Left renal pelvis (tissue), 4 donors: ENCODE data around the gene IRF2BP2. TPM values are rescaled to one million over a fixed set of nuclear protein-coding genes. Genes with fewer than 3 reads are reported as not detected.

Experiments used
- DNase-seq, 4 donors: peaks; one replicate each; pipeline ENCODE4 v3.0.0-alpha.2; 2013; ENCODE audit warnings: low read depth in 4 of 4, low spot score in 3 of 4
- polyA plus RNA-seq, 4 donors: library from polyadenylated mRNA; unstranded; fragments of 120-200 nt; gene quantifications; one replicate each; pipeline ENCODE4 v1.2.1, GENCODE V29; 2013; ENCODE audit not compliant: insufficient read length in 4 of 4

The IRF2BP2 gene
- polyA plus RNA-seq, 4 donors: 136 to 205 (median 148) TPM

DNA sequence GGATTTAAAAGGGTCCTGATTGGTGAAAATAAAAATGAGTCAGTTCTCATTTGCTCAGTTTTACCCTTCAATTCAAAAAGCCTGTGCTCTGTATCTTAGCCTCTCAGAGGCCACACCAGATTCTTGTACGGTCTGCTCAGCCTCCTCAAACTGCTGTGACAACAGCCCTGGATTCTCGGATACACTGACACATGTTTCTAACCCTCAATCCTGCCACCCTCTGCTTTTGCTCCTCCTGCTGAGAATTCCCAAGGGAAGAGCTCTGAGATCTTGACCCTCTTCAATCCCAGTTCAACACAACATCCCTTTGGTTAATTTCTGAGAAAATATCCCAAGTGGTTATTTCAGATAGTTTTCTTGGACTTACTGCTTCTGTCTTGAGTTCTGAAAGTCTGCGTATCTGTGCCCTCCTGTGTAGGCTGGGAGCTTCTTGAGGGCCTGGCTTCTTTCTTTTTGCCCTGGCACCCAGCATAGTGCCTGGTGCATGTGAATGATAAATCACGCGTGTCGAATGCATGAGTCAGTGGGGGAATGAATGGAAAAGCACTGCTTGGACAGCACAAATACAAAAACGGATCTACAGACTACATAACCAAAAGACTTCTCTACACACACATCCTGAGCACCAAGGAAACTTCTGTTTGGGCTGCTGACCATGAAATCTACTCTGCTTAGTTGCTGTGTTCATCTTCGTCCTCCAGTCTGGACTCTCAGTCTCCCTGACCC lies 24.5 kb downstream of the IRF2BP2 start:
- DNase-seq: no peak

DNA sequence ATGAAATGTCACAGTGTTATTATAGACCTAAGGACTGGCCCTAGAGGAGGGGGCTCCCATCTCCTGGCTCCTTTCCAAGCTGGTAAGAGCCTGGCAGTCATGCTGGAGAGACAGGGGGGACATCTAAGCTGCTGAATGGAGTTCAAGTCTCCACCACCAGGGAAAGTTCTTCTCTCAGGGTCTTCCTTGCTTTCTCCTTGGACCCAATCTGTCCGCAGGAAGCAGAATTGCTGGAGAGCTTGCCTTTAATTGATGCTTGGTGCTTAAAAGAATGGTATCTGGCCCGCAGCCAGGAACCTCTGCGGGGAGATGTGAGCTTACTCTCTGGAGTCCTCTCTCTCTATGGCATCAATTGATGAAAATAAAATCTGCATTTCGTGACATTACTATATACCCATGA lies 25.1 kb downstream of the IRF2BP2 start:
- no peak for DNase-seq

GRCh38 chr1:234584420-234584805 lies 25.6 kb downstream of the IRF2BP2 start:
- DNase-seq: no peak

DNA sequence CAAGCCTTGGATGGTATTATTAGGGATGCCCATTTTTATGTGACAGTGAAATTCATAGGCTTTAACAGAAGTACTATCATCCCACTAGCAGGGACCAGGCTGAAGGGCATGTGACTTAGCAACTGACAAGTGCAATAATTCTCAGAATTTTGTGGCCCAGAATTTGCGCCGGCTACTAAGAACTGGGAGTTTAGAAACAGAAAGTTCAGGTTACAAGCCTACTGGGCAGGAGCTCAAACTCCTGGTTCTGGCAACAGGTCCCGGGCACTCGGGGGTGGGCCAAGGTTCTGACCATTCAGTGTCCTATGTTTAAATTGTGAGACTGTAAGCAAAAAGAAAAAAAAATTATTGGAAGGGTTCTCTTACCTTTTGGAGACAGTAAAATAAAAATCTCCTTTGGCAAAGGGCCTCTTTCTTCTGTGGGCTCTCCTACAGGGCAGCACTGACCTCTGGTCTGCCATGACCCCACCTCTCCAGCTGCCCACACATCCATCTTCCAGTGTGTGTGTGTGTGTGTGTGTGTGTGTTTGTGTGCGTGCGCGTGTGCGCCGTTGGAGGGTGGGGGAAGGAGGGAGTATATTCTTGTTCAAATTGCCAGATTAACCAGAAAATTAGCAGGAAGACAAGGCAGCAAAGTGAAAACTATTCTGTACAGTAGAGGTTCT lies 26.1 kb downstream of the IRF2BP2 start:
- DNase-seq: no peak

- no peak for DNase-seq
These were observed 27.2 kb downstream of the IRF2BP2 start for GRCh38 chr1:234582681-234583301.

DNA sequence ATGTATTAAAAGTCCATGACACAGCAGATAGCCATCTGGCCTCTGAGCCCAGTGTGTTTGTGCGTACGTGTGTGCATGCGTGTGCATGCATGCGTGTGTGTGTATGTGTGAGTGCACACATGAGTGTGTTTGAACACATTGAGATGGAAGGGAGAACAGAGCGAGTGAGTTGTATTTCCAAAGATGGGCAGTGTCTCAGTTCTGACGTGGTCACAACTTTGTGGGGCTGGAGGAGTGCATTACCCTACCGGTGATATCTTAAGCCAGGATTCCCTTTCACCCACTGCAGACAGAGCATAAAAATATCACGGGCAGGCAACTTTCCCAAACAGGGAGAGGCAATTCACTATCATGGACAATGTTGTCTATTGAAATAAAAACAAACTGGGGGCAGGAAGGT lies 27.8 kb downstream of the IRF2BP2 start:
- DNase-seq: no peak

GRCh38 chr1:234581063-234581714 lies 28.8 kb downstream of the IRF2BP2 start:
- DNase-seq: no peak

GRCh38 chr1:234579967-234580366 lies 30.0 kb downstream of the IRF2BP2 start:
- DNase-seq: no peak

DNA sequence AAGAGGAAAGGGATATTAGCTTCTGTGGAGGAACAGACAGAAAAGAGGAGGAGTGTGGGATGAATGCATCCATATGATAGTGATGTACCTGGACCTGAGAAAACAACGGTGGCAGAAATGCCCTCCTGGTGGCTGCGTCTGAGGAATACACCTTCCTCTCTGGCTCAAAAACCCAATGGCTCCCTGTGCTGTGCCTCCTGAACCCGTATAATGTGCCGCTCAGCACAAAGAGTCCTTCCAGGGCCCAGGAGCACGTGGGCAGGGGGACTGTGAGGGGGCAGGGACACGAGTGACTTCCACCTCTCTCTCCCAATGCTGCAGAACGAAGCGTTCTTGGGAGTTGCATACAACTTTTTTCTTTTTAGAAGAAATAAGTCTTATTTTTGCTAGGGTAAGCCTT lies 31.2 kb downstream of the IRF2BP2 start:
- no peak for DNase-seq

- DNase-seq: no peak
These were observed 31.9 kb downstream of the IRF2BP2 start for GRCh38 chr1:234578087-234578486.

- DNase-seq: no peak
These were observed 36.2 kb downstream of the IRF2BP2 start for GRCh38 chr1:234573711-234574299.

- DNase-seq: no peak
These were observed 37.0 kb downstream of the IRF2BP2 start for GRCh38 chr1:234572966-234573365.

DNA sequence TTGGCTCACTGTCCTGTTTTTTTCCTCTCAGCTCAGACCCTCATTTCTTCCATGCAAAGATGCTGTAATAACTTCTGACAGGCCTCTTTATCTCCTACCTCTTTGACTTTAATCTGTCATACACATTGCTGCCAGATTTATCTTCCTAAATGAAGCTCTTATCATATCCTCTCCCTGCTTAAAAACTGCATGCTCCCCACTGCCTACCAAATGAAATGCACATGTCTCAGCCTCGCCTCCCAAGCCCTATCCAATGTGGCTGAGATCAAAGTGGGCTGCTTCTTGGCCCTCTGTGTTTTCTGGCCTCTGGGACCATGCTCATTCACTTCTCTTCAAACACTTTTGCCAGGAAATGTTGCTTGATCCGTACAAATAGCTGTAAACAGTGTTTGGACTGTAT lies 38.3 kb downstream of the IRF2BP2 start:
- DNase-seq: no peak

DNA sequence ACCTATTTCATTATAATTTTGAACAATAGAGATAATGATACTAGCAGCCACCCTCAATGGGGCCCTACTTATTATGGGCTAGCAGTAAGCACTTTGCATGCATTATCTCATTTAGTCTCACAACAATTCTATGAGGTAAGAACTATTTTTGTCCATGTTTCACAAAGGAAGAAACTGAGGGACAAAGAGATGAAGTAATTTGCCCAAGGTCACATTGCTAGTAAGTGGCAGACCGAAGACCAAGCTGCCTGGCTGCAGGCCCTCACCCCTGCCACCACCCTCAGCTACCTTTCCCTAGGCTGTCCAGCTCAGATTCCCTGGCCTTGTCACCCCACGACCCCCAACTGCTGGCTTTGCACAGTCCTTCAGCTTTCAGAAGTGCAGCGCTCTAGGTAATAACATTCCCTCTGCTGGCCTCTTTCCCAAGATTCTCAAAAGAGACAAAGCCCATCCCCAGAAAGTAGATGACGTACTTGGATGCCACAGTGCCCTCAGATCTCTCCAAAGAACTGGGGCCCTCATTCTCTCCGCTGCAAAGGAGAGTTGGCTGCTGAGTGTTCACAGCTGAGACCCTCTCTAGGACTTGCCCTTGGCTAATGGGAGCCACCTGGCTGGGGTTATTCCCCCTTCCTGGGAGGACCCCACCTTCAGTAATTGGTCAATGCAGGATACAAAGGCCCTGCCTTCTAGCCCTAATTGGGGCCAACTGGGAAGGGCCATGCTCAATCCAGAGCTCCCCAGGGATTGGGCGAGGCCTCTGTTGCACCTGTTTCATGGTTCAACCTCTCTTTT lies 39.5 kb downstream of the IRF2BP2 start:
- no peak for DNase-seq

- DNase-seq: no peak
These were observed 41.6 kb downstream of the IRF2BP2 start for GRCh38 chr1:234568345-234568744.

DNA sequence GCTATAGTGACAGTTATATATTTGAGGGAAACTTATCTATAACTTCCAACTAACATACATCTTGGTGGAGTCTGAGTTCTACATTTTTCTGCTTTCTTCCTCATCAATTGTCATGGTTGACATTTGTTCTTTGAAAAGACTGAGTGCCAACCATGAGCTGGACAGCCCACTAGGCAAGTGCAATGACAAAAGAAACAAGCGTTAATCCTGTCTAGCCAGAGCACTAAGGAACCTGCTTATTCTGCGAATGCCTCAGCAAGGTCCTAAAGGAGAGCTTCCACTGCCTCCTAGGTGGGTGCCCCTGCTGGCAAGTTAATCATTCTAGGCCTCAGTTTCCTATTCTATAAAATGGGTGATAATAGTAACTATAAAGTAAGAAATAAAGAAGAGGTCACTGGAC lies 44.8 kb downstream of the IRF2BP2 start:
- no peak for DNase-seq

GRCh38 chr1:234564035-234565029 lies 45.6 kb downstream of the IRF2BP2 start:
- no peak for DNase-seq

- no peak for DNase-seq
These were observed 47.6 kb downstream of the IRF2BP2 start for GRCh38 chr1:234562334-234562733.

DNA sequence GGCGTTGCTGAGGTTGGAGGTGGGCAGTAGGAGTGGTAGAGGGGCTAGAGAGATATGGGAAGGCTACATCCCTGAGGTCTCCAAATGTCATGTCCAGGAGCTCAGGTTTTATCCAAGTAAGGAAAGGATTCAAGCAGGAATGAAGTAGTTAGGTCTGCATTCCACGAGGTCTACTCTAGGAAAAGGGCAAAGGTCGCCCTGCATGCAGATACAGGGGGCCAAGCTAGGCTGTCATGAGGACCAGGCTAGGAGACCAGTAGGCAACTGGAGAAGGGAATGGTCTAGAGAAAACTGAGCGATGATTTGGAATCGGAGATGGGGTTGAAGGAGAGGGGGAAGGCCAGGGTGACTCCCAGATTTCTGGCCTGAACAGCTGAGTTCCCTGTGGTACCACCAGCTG lies 48.7 kb downstream of the IRF2BP2 start:
- no peak for DNase-seq
